DOHH2 (cell line): ENCODE data around the gene YIPF3.

Experiments used
- EZH2phosphoT487 ChIP-seq: fragments of 200-600 bp; sonication (generic); IDR thresholded peaks from 2 replicates; pipeline ENCODE4 v1.6.1; 2017; ENCODE audit warnings: borderline replicate concordance, mild to moderate bottlenecking, antibody characterized with exemption, low read length, moderate library complexity, mixed read lengths
- TF ChIP-seq, protein P1 (sequence below): fragments of 200-600 bp; sonication (generic); IDR thresholded peaks from one replicate; pipeline ENCODE4 v1.5.1; 2014; ENCODE audit warnings: antibody characterized with exemption, mild to moderate bottlenecking, low read depth, low read length; ENCODE audit not compliant: poor library complexity, severe bottlenecking

DNA sequence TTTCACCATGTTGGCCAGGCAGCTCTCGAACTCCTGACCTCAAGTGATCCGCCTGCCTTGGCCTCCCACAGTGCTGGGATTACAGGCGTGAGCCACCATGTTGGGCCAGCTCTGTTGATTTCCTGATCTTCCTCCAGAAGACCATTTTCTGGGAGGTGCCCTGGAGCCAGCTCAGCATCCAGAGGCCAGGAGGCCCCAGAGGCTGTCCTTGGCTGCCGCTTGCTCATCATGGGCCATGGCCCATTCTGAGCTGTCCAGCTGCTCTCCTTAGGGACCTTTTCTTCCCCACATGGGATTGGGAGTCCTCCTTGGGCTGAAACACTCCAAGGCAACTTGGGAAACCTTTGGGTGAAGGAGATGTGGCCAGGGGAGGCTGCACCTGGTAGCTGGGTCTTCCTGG lies 22.0 kb downstream of the YIPF3 start:
- TF ChIP-seq, protein P1, sequence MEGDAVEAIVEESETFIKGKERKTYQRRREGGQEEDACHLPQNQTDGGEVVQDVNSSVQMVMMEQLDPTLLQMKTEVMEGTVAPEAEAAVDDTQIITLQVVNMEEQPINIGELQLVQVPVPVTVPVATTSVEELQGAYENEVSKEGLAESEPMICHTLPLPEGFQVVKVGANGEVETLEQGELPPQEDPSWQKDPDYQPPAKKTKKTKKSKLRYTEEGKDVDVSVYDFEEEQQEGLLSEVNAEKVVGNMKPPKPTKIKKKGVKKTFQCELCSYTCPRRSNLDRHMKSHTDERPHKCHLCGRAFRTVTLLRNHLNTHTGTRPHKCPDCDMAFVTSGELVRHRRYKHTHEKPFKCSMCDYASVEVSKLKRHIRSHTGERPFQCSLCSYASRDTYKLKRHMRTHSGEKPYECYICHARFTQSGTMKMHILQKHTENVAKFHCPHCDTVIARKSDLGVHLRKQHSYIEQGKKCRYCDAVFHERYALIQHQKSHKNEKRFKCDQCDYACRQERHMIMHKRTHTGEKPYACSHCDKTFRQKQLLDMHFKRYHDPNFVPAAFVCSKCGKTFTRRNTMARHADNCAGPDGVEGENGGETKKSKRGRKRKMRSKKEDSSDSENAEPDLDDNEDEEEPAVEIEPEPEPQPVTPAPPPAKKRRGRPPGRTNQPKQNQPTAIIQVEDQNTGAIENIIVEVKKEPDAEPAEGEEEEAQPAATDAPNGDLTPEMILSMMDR: no peak
- TF ChIP-seq EZH2phosphoT487: no peak
